NT2/D1 (cell line): ENCODE measurements around the gene CTNNB1.
A peak's percentile ranks its signal among the peaks of the same experiment; 100 is the strongest.

Source experiments
- DNase-seq: peaks from one replicate; pipeline ENCODE4 v3.0.0-alpha.2; 2011; ENCODE audit warnings: low read depth, low spot score
- H3K27me3 ChIP-seq: 2 replicates; pipeline ENCODE4 v1.6.0; 2011; ENCODE audit warnings: mild to moderate bottlenecking; ENCODE audit not compliant: insufficient read length, insufficient read depth
- H3K36me3 ChIP-seq: 2 replicates; pipeline ENCODE4 v1.6.1; 2011; ENCODE audit warnings: mild to moderate bottlenecking, low read length, mixed read lengths; ENCODE audit not compliant: insufficient read depth, insufficient read length
- H3K4me1 ChIP-seq: 2 replicates; pipeline ENCODE4 v1.5.1; 2011; ENCODE audit not compliant: insufficient read depth, insufficient read length
- H3K4me3 ChIP-seq: 2 replicates; pipeline ENCODE4 v1.5.1; 2011; ENCODE audit warnings: low read depth; ENCODE audit not compliant: insufficient read length
- H3K9ac ChIP-seq: 2 replicates; pipeline ENCODE4 v1.6.0; 2011; ENCODE audit warnings: low read depth; ENCODE audit not compliant: insufficient read length
- H3K9me3 ChIP-seq: 2 replicates; pipeline ENCODE4 v1.5.1; 2011; ENCODE audit warnings: mild to moderate bottlenecking, low read length; ENCODE audit not compliant: insufficient read depth
- SUZ12 ChIP-seq: IDR thresholded peaks from 2 replicates; pipeline ENCODE4 v1.6.1; 2011; ENCODE audit not compliant: insufficient read length, insufficient read depth; ENCODE audit errors: extremely low read depth
- YY1 ChIP-seq: IDR thresholded peaks from 2 replicates; pipeline ENCODE4 v1.6.1; 2011; ENCODE audit not compliant: insufficient read length, insufficient read depth
- ZNF274 ChIP-seq: IDR thresholded peaks from 2 replicates; pipeline ENCODE4 v1.6.1; 2011; ENCODE audit warnings: mild to moderate bottlenecking, low read depth, low read length

The CTNNB1 gene

GRCh38 chr3:41193794-41194539 is 5.3 kb upstream of the CTNNB1 start:
- no peaks in the 10 kb centered on the region for H3K9me3 ChIP-seq
- TF ChIP-seq YY1: no peak
- no peak for TF ChIP-seq ZNF274
- no peak for DNase-seq

GRCh38 chr3:41194701-41195100 is 4.6 kb upstream of the CTNNB1 start:
- Histone ChIP-seq H3K27me3 (no peaks in the 10 kb centered on the region), H3K9me3 (no peaks in the 10 kb centered on the region), H3K36me3 (no peaks in the 10 kb centered on the region), H3K4me1 (no peaks in the 10 kb centered on the region), H3K4me3 (no peak overlapping the region), H3K9ac (no peak overlapping the region)
- no peak for TF ChIP-seq YY1
- TF ChIP-seq SUZ12: no peak
- TF ChIP-seq ZNF274: no peak
- no peak for DNase-seq

More at GRCh38 chr3:41193794-41194539, 5.3 kb upstream of the CTNNB1 start:
- Histone ChIP-seq H3K9ac (no peak overlapping the region), H3K36me3 (no peaks in the 10 kb centered on the region), H3K4me3 (no peak overlapping the region), H3K4me1 (no peaks in the 10 kb centered on the region), H3K27me3 (no peaks in the 10 kb centered on the region)

- Histone ChIP-seq H3K27me3 (no peaks in the 10 kb centered on the region), H3K4me1 (no peaks in the 10 kb centered on the region)
Observed at GRCh38 chr3:41195946-41196345, 3.4 kb upstream of the CTNNB1 start.

GRCh38 chr3:41196499-41197410 is 2.5 kb upstream of the CTNNB1 start:
- no peaks in the 10 kb centered on the region for H3K9me3 ChIP-seq
- no peaks in the 10 kb centered on the region for H3K27me3 ChIP-seq

More at GRCh38 chr3:41195946-41196345, 3.4 kb upstream of the CTNNB1 start:
- TF ChIP-seq YY1: no peak
- no peak for TF ChIP-seq SUZ12
- no peak for TF ChIP-seq ZNF274
- no peak for DNase-seq
- no peak overlapping the region for H3K9ac ChIP-seq
- no peaks in the 10 kb centered on the region for H3K9me3 ChIP-seq
- no peak overlapping the region for H3K4me3 ChIP-seq
- peaks cover 6% of the 10 kb centered on the region for H3K36me3 ChIP-seq

GRCh38 chr3:41198046-41198445 is 1.3 kb upstream of the CTNNB1 start:
- Histone ChIP-seq H3K27me3 (no peaks in the 10 kb centered on the region), H3K9ac (no peak overlapping the region), H3K36me3 (peaks cover 9% of the 10 kb centered on the region), H3K9me3 (no peaks in the 10 kb centered on the region), H3K4me1 (no peaks in the 10 kb centered on the region), H3K4me3 (peak overlapping the region; percentile 95)
- DNase-seq: no peak
- TF ChIP-seq SUZ12: no peak
- TF ChIP-seq YY1: no peak
- TF ChIP-seq ZNF274: no peak

More at GRCh38 chr3:41196499-41197410, 2.5 kb upstream of the CTNNB1 start:
- Histone ChIP-seq H3K36me3 (peaks cover 9% of the 10 kb centered on the region), H3K4me3 (no peak overlapping the region), H3K9ac (no peak overlapping the region), H3K4me1 (no peaks in the 10 kb centered on the region)
- TF ChIP-seq ZNF274 (no peak), SUZ12 (no peak), YY1 (no peak)
- no peak for DNase-seq

- H3K9ac ChIP-seq: peak overlapping the region; percentile 99
- TF ChIP-seq ZNF274 (no peak), SUZ12 (no peak), YY1 (no peak)
- peak overlapping the region; percentile 95 for H3K4me3 ChIP-seq
- peaks cover 9% of the 10 kb centered on the region for H3K36me3 ChIP-seq
- no peaks in the 10 kb centered on the region for H3K27me3 ChIP-seq
- H3K4me1 ChIP-seq: no peaks in the 10 kb centered on the region
- no peak for DNase-seq
- no peaks in the 10 kb centered on the region for H3K9me3 ChIP-seq
Observed at GRCh38 chr3:41198526-41198925, 779 bp upstream of the CTNNB1 start.
